KMS-11 (cell line): ENCODE data around the gene PAK5.

Source experiments
- H2AFZ ChIP-seq: fragments of 200-600 bp; sonication (generic); 2 replicates; pipeline ENCODE4 v1.6.1; 2016; ENCODE audit warnings: antibody characterized with exemption, mixed run types, low read depth
- H3K27ac ChIP-seq: fragments of 200-600 bp; sonication (generic); 2 replicates; pipeline ENCODE4 v1.6.1; 2016; ENCODE audit warnings: mild to moderate bottlenecking, mixed run types
- H3K27me3 ChIP-seq: fragments of 200-600 bp; sonication (generic); 2 replicates; pipeline ENCODE4 v1.6.1; 2017; ENCODE audit warnings: mild to moderate bottlenecking, low read depth, mixed run types, moderate library complexity; ENCODE audit not compliant: insufficient read depth
- H3K36me3 ChIP-seq: fragments of 200-600 bp; sonication (generic); 2 replicates; pipeline ENCODE4 v1.6.1; 2017; ENCODE audit warnings: mild to moderate bottlenecking, mixed run types; ENCODE audit not compliant: insufficient read depth
- H3K4me1 ChIP-seq: fragments of 200-600 bp; sonication (generic); 2 replicates; pipeline ENCODE4 v1.6.1; 2016; ENCODE audit warnings: mild to moderate bottlenecking, low read depth, mixed run types; ENCODE audit not compliant: poor library complexity, severe bottlenecking
- H3K4me2 ChIP-seq: fragments of 200-600 bp; sonication (generic); 2 replicates; pipeline ENCODE4 v1.7.0; 2016; ENCODE audit warnings: mild to moderate bottlenecking, mixed run types
- H3K4me3 ChIP-seq: fragments of 200-600 bp; sonication (generic); IDR thresholded peaks from 2 replicates; pipeline ENCODE4 v1.6.1; 2017; ENCODE audit warnings: low read depth, low read length, mixed read lengths; ENCODE audit not compliant: insufficient read depth
- H3K79me2 ChIP-seq: fragments of 200-600 bp; sonication (generic); 2 replicates; pipeline ENCODE4 v1.6.1; 2016; ENCODE audit warnings: low read depth, mixed run types; ENCODE audit not compliant: insufficient read depth
- H3K9ac ChIP-seq: fragments of 200-600 bp; sonication (generic); 2 replicates; pipeline ENCODE4 v1.6.1; 2016; ENCODE audit warnings: mild to moderate bottlenecking, mixed run types
- H4K20me1 ChIP-seq: fragments of 200-600 bp; sonication (generic); 2 replicates; pipeline ENCODE4 v1.6.1; 2016; ENCODE audit warnings: mild to moderate bottlenecking, mixed run types; ENCODE audit not compliant: insufficient read depth
- CTCF ChIP-seq: fragments of 200-600 bp; sonication (generic); conservative IDR thresholded peaks from 2 replicates; pipeline ENCODE4 v1.6.1; 2017; ENCODE audit warnings: low read depth, mild to moderate bottlenecking, antibody characterized with exemption, low read length, moderate library complexity, mixed read lengths

PAK5 gene

GRCh38 chr20:9518576-9519175, 320.2 kb downstream of the PAK5 start:
- Histone ChIP-seq H3K4me2 (no peak overlapping the region), H3K9ac (no peak overlapping the region), H3K4me3 (no peak overlapping the region), H3K27ac (no peak overlapping the region), H2AFZ (no peak overlapping the region), H3K27me3 (no peaks in the 10 kb centered on the region), H3K36me3 (no peaks in the 10 kb centered on the region), H3K79me2 (no peaks in the 10 kb centered on the region), H3K4me1 (no peaks in the 10 kb centered on the region), H4K20me1 (no peaks in the 10 kb centered on the region)
- no peak for TF ChIP-seq CTCF

- H3K4me3 ChIP-seq: no peak overlapping the region
- no peak for TF ChIP-seq CTCF
- no peak overlapping the region for H3K27ac ChIP-seq
- H3K4me2 ChIP-seq: no peak overlapping the region
- no peaks in the 10 kb centered on the region for H3K27me3 ChIP-seq
- H3K36me3 ChIP-seq: no peaks in the 10 kb centered on the region
- no peaks in the 10 kb centered on the region for H4K20me1 ChIP-seq
- H2AFZ ChIP-seq: no peak overlapping the region
- peaks cover 7% of the 10 kb centered on the region for H3K4me1 ChIP-seq
- H3K9ac ChIP-seq: no peak overlapping the region
- H3K79me2 ChIP-seq: no peaks in the 10 kb centered on the region
These were observed 321.3 kb downstream of the PAK5 start for GRCh38 chr20:9517297-9518162.

GRCh38 chr20:9516234-9516871, 322.5 kb downstream of the PAK5 start:
- Histone ChIP-seq H3K4me1 (peaks cover 19% of the 10 kb centered on the region), H3K9ac (no peak overlapping the region), H3K4me2 (no peak overlapping the region), H3K27ac (no peak overlapping the region), H4K20me1 (no peaks in the 10 kb centered on the region), H3K4me3 (no peak overlapping the region), H3K36me3 (no peaks in the 10 kb centered on the region), H3K79me2 (no peaks in the 10 kb centered on the region), H3K27me3 (no peaks in the 10 kb centered on the region), H2AFZ (no peak overlapping the region)
- no peak for TF ChIP-seq CTCF

- no peak overlapping the region for H3K4me2 ChIP-seq
- H3K4me1 ChIP-seq: peaks cover 24% of the 10 kb centered on the region
- no peaks in the 10 kb centered on the region for H3K79me2 ChIP-seq
- H3K9ac ChIP-seq: no peak overlapping the region
- no peak overlapping the region for H3K27ac ChIP-seq
- no peaks in the 10 kb centered on the region for H4K20me1 ChIP-seq
- no peaks in the 10 kb centered on the region for H3K36me3 ChIP-seq
- H3K27me3 ChIP-seq: no peaks in the 10 kb centered on the region
- H3K4me3 ChIP-seq: no peak overlapping the region
- no peak for TF ChIP-seq CTCF
- H2AFZ ChIP-seq: no peak overlapping the region
These were observed 323.1 kb downstream of the PAK5 start for GRCh38 chr20:9515741-9516233.
